ENCODE measurements around the gene FOXL3.

FOXL3 gene

DNA sequence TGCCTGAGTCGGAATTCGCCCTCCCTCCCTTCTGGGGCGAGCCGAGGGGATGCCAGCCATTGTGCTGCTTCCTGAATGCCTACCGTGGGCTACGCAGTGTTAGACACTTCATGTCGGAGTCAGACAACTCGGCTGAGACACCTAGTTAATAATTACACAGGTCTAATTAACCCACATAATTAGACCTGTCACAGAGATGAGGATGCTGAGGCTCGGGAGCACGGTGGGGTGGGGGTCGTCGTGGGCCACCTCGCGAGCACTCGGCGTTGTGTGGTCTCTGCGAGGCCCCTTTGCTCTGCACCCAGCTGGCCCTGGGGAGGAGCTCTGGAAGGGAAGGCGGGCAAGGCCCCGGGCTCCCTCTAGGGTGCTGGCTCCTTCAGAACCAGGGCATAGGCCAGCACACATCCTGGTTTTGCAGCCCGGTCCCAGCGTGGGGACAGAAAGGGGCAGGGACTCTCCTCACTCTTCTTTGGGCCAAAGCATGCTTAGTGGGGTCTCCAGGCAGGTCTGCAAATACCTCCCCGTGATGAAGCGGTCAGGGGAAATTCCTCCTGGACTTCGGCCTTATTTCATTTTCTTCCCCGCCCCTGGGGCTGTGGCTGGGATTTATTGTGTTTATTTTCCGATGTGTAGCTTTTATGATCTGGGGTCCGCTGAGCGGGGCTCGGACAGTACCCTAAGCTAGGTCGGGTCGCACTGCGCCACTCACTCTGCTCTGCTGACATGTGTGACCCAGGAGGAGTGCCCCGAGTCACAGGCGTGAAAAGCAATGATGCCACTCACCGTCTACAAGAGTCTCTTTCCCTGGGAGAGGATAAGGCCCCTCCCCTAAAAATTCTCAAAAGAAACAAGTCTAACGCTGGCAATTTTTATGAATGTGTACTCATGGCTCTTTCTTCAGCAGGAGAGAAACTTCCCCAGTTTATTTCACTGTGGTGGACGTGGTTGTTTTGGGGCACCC lies 4.9 kb upstream of the FOXL3 start:
- Histone ChIP-seq H3K36me3 (no peaks in the 10 kb centered on the region), H3K4me3 (ENCODE audit: low read depth, low read length) (no peak overlapping the region), H3K27me3 (ENCODE audit: insufficient read depth, low read depth, severe bottlenecking) (peaks cover 17% of the 10 kb centered on the region), H3K27ac (no peak overlapping the region), H3K9me3 (ENCODE audit: severe bottlenecking) (peaks cover 10% of the 10 kb centered on the region)
- DNase-seq, result peak; percentile 6
- TF ChIP-seq, protein P1, sequence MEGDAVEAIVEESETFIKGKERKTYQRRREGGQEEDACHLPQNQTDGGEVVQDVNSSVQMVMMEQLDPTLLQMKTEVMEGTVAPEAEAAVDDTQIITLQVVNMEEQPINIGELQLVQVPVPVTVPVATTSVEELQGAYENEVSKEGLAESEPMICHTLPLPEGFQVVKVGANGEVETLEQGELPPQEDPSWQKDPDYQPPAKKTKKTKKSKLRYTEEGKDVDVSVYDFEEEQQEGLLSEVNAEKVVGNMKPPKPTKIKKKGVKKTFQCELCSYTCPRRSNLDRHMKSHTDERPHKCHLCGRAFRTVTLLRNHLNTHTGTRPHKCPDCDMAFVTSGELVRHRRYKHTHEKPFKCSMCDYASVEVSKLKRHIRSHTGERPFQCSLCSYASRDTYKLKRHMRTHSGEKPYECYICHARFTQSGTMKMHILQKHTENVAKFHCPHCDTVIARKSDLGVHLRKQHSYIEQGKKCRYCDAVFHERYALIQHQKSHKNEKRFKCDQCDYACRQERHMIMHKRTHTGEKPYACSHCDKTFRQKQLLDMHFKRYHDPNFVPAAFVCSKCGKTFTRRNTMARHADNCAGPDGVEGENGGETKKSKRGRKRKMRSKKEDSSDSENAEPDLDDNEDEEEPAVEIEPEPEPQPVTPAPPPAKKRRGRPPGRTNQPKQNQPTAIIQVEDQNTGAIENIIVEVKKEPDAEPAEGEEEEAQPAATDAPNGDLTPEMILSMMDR (IDR thresholded peaks at IDR 0.05; ENCODE audit: low read depth, low read length), result no peak

DNA sequence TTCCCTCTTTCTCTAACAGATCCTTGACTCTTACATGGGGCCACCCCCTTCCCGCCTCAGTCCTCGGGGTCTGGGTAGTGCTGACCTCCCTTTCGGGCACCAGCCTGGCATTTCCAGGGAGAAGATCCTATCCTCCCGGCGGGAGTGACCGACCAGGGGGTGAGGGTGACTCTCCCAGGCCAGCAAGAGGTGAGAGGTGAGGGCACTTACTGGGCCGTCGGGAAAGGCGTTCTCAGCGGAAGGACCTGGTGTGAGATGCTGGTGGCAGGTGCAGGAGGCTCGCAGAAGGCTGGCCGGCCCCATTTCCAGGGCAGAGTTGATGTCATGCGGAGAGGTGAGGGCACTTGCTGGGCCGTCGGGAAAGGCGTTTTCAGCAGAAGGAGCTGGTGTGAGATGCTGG lies 4.2 kb upstream of the FOXL3 start:
- DNase-seq, result peak; percentile 5
- peaks cover 24% of the 10 kb centered on the region for H3K27me3 ChIP-seq (ENCODE audit: insufficient read depth, low read depth, severe bottlenecking)
- TF ChIP-seq, protein P1 (IDR thresholded peaks at IDR 0.05; ENCODE audit: low read depth, low read length), result no peak

DNA sequence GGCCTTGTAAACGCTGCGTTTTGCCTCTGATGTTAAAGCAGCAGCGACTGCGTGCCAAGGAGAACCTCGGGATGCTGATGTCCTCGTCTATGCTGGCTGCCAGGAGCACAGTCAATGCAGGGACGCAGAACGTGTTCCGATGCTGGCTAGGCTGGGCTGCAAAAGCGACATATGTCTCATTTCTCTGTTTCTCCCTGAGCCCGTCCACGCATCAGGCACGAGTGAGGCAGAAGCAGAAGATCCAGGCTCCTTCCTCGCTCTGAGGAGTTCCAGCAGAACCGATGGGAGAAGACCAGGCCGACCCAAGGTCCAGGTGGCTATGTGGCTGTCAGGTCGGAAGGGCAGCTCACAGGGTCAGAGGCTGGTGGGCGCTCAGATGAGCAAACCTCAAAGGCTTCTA lies 3.7 kb upstream of the FOXL3 start:
- Histone ChIP-seq H3K27ac (no peak overlapping the region), H3K36me3 (no peaks in the 10 kb centered on the region), H3K27me3 (ENCODE audit: insufficient read depth, low read depth, severe bottlenecking) (peaks cover 27% of the 10 kb centered on the region), H3K9me3 (ENCODE audit: severe bottlenecking) (peaks cover 10% of the 10 kb centered on the region), H3K4me3 (ENCODE audit: low read depth, low read length) (no peak overlapping the region)
- TF ChIP-seq, protein P1 (IDR thresholded peaks at IDR 0.05; ENCODE audit: low read depth, low read length), result no peak
- peak; percentile 3 for DNase-seq

More for the DNA sequence above, 4.2 kb upstream of the FOXL3 start:
- Histone ChIP-seq H3K9me3 (ENCODE audit: severe bottlenecking) (peaks cover 10% of the 10 kb centered on the region), H3K36me3 (no peaks in the 10 kb centered on the region), H3K4me3 (ENCODE audit: low read depth, low read length) (no peak overlapping the region), H3K27ac (no peak overlapping the region)

DNA sequence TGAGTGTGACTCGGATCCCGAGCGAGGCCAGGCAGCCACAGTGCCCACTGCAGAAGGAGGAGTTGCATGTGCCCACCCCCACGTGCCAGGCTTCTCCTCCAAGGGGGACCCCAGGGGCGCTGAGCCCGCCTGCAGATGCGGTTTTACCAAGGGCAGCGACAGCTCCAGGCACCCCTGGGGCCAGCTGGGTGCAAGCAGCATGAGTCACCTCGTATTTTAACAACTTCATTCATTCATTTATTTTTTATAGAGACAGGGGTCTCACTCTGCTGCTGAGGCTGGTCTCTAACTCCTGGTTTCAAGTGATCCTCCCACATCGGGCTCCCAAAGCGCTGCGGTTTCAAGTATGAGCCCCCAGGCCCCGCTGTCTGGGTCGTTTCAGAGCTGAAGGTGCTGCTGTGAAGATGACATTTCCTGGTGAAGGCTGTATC lies 1.3 kb upstream of the FOXL3 start:
- peaks cover 10% of the 10 kb centered on the region for H3K9me3 ChIP-seq (ENCODE audit: severe bottlenecking)

DNA sequence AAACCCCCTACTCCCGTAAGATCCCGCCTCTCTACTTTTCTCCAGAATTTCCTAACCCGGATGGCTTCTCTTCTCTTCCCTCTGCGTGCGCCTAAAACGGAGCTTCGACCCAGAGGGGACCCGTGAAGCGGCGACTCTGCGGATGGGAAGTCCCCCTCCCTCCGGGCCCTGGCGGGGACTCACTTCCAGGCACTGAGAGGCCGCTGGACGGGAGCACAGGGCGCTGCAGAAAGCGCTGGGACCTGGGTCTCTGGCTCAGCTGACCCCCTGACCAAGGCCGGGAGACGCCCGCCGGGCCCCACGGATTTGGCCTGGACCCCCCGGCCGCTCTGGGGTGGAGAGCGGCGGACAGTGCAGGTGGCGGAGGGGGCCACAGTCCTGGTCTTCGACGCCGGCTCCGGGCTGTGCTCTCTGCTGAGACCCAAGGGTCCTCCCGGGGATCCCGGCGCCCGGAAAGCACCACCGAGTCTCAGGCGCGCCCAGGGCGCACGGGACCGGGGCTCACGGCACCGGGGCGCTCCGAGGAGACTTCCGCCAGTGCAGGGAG lies 688 bp upstream of the FOXL3 start:
- H3K27me3 ChIP-seq (ENCODE audit: insufficient read depth, low read depth, severe bottlenecking), result peaks cover 52% of the 10 kb centered on the region
- no peak overlapping the region for H3K27ac ChIP-seq
- no peak overlapping the region for H3K4me3 ChIP-seq (ENCODE audit: low read depth, low read length)
- DNase-seq, result peak; percentile 5
- TF ChIP-seq, protein P1 (IDR thresholded peaks at IDR 0.05; ENCODE audit: low read depth, low read length), result no peak
- peaks cover 10% of the 10 kb centered on the region for H3K9me3 ChIP-seq (ENCODE audit: severe bottlenecking)
- H3K36me3 ChIP-seq, result no peaks in the 10 kb centered on the region

More for the DNA sequence above, 1.3 kb upstream of the FOXL3 start:
- Histone ChIP-seq H3K27ac (no peak overlapping the region), H3K36me3 (no peaks in the 10 kb centered on the region), H3K27me3 (ENCODE audit: insufficient read depth, low read depth, severe bottlenecking) (peaks cover 48% of the 10 kb centered on the region), H3K4me3 (ENCODE audit: low read depth, low read length) (no peak overlapping the region)
- peak; percentile 5 for DNase-seq
- TF ChIP-seq, protein P1 (IDR thresholded peaks at IDR 0.05; ENCODE audit: low read depth, low read length), result no peak

All from WERI-Rb-1 (cell line).